ENCODE data around the gene GNA12.

GRCh38 chr7:2716906-2717292 is 127.2 kb downstream of the GNA12 start:
- TF ChIP-seq CTCF (IDR thresholded peaks at IDR 0.05) (no peak), POLR2A (IDR thresholded peaks at IDR 0.05) (no peak)

Data from adrenal gland (tissue), 5 donors.